Esophagus muscularis mucosa (tissue), 4 donors: Measurements from ENCODE around the gene RGL3. TPM values are rescaled to one million over a fixed set of nuclear protein-coding genes. Genes with fewer than 3 reads are reported as not detected.
A peak's percentile ranks its signal among the peaks of the same experiment; 100 is the strongest.

ENCODE experiments used
- DNase-seq: peaks from one replicate; pipeline ENCODE4 v3.0.0-alpha.2; 2017; ENCODE audit errors: extremely low spot score
- H3K27ac ChIP-seq, 4 donors: fragments of 200-600 bp; sonication (generic); replicated peaks in 1 of 4; 1 replicate in 3 of 4; 2 replicates in 1 of 4; pipeline ENCODE4 v1.5.1; 2016 to 2019; ENCODE audit warnings: mild to moderate bottlenecking in 1 of 4
- H3K27me3 ChIP-seq, 4 donors: fragments of 200-600 bp; sonication (generic); one replicate each; pipeline versions ENCODE4 v1.5.1 to v1.6.0; 2016 to 2019
- H3K36me3 ChIP-seq, 4 donors: fragments of 200-600 bp; sonication (generic); one replicate each; pipeline ENCODE4 v1.5.1; 2016 to 2019
- H3K4me1 ChIP-seq, 4 donors: fragments of 200-600 bp; sonication (generic); one replicate each; pipeline ENCODE4 v1.5.1; 2016 to 2019
- H3K4me3 ChIP-seq, 4 donors: fragments of 200-600 bp; sonication (generic); 1 replicate in 2 of 4; 2 replicates in 2 of 4; pipeline ENCODE4 v1.5.1; 2016 to 2019; ENCODE audit warnings: mild to moderate bottlenecking in 4 of 4, moderate library complexity in 1 of 4
- H3K9me3 ChIP-seq, 4 donors: fragments of 200-600 bp; sonication (generic); 1 replicate in 3 of 4; 2 replicates in 1 of 4; pipeline ENCODE4 v1.5.1; 2016 to 2019
- EP300 ChIP-seq: sonication (generic); formaldehyde crosslinking; IDR thresholded peaks from one replicate; pipeline ENCODE4 v1.6.1; 2017; ENCODE audit warnings: antibody characterized with exemption
- POLR2A ChIP-seq: fragments of 450-650 bp; IDR thresholded peaks from one replicate; pipeline ENCODE4 v1.6.1; 2017; ENCODE audit warnings: antibody characterized with exemption, moderate library complexity, mild to moderate bottlenecking, low read depth
- POLR2AphosphoS5 ChIP-seq, 2 donors: sonication (generic); formaldehyde crosslinking; IDR thresholded peaks; one replicate each; pipeline ENCODE4 v1.6.1; 2017; ENCODE audit warnings: antibody characterized with exemption in 2 of 2
- WGBS: methylation state at CpG from one replicate; pipeline ENCODE4 v1.1.5; 2018; 5-methylcytosine and 5-hydroxymethylcytosine counted together
- intact Hi-C: fragments of 100-400 bp; cut with DNase I; formaldehyde crosslinking; loops from one replicate; pipeline ENCODE4 v1.15.1; 2023
- total RNA-seq, 4 donors: library from RNA; depleted of rRNA; stranded (reverse); fragments of >200 nt; gene quantifications; one replicate each; pipeline versions ENCODE4 v1.1.0 to v1.2.1, GENCODE V29; 2016
- TF ChIP-seq, protein P1 (sequence below), 3 experiments: fragments of 200-600 bp in 2 of 3; fragments of 450-650 bp in 1 of 3; sonication (generic) in 2 of 3; IDR thresholded peaks; one replicate each; pipeline ENCODE4 v1.5.1; 2017 to 2019; ENCODE audit warnings: antibody characterized with exemption in 3 of 3, mild to moderate bottlenecking in 2 of 3, moderate library complexity in 1 of 3

Gene RGL3
- total RNA-seq, 4 donors from 2014 or later: 1.2 to 7.9 (median 2.0) TPM

DNA sequence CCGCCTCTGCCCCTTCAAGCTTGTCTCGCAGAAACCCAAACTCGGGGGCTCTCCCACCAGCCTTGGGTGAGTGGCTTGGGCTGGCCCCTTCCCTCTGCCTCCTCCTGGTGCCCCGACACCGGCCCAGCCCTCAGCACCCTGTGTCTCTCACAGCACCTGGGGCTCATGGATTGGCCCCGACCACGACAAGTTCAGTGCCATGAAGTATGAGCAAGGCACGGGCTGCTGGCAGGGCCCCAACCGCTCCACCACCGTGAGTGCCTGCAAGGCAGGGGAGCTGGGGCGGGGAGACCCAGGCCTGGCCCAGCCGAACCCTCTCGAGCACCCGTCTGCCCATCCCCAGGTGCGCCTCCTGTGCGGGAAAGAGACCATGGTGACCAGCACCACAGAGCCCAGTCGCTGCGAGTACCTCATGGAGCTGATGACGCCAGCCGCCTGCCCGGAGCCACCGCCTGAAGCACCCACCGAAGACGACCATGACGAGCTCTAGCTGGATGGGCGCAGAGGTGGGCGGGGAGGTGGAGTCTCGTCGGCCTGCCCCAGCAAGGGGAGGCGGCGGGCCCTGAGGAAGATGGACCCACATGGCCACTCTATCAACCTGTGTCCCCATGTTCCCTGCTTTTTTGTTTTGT is 29.9 kb upstream of the RGL3 start:
- Histone ChIP-seq H3K4me1 (peaks cover 0 to 6% (median 0%) of the 10 kb centered on the region in 4 donors), H3K9me3 (no peaks in the 10 kb centered on the region), H3K27me3 (peaks cover 0 to 22% (median 0%) of the 10 kb centered on the region in 4 donors), H3K36me3 (peaks cover 51 to 69% (median 65%) of the 10 kb centered on the region in 4 donors), H3K4me3 (no peak overlapping the region), H3K27ac (no peak overlapping the region)
- 93% methylated on average over 2 of the region's 31 CpGs for WGBS
- DNase-seq: no peak
- TF ChIP-seq, protein P1, sequence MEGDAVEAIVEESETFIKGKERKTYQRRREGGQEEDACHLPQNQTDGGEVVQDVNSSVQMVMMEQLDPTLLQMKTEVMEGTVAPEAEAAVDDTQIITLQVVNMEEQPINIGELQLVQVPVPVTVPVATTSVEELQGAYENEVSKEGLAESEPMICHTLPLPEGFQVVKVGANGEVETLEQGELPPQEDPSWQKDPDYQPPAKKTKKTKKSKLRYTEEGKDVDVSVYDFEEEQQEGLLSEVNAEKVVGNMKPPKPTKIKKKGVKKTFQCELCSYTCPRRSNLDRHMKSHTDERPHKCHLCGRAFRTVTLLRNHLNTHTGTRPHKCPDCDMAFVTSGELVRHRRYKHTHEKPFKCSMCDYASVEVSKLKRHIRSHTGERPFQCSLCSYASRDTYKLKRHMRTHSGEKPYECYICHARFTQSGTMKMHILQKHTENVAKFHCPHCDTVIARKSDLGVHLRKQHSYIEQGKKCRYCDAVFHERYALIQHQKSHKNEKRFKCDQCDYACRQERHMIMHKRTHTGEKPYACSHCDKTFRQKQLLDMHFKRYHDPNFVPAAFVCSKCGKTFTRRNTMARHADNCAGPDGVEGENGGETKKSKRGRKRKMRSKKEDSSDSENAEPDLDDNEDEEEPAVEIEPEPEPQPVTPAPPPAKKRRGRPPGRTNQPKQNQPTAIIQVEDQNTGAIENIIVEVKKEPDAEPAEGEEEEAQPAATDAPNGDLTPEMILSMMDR (IDR thresholded peaks at IDR 0.05): no peak
- no peak for TF ChIP-seq POLR2A
- intact Hi-C loops: loop anchor here (5.0 kb wide), 1 partner anchor 207 kb away; no protein-coding TSS in a partner anchor

DNA sequence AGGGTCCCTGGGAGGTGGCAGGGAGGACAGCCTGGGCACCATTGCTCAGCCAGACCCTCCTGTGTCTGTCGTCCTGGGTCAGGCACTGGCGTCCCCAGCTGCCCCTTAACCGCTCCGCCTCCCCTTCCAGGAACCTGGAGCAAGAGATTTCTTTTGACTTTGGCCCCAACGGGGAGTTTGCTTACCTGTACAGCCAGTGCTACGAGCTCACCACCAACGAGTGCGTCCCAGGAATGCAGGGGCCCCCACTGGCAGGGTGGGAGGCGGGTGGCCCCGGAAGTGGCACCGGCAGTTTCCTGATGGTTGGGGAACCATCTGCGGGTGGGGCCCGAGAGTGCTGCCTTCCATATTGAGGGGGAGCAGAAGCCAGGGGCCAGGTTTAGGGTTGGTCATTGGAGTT is 29.3 kb upstream of the RGL3 start:
- H3K27me3 ChIP-seq: peaks cover 0 to 16% (median 0%) of the 10 kb centered on the region in 4 donors
- no peak for TF ChIP-seq POLR2A
- TF ChIP-seq POLR2AphosphoS5 (IDR thresholded peaks at IDR 0.05): no peak
- TF ChIP-seq, protein P1 (IDR thresholded peaks at IDR 0.05): no peak
- H3K27ac ChIP-seq: no peak overlapping the region
- H3K4me3 ChIP-seq: no peak overlapping the region
- WGBS: 84% methylated on average over 13 of the region's 13 CpGs
- H3K36me3 ChIP-seq: peaks cover 53 to 76% (median 71%) of the 10 kb centered on the region in 4 donors
- intact Hi-C loops: loop anchor here (5.0 kb wide), 1 partner anchor 206 kb away; no protein-coding TSS in a partner anchor
- no peaks in the 10 kb centered on the region for H3K9me3 ChIP-seq
- DNase-seq: no peak
- H3K4me1 ChIP-seq: peaks cover 0 to 6% (median 0%) of the 10 kb centered on the region in 4 donors

DNA sequence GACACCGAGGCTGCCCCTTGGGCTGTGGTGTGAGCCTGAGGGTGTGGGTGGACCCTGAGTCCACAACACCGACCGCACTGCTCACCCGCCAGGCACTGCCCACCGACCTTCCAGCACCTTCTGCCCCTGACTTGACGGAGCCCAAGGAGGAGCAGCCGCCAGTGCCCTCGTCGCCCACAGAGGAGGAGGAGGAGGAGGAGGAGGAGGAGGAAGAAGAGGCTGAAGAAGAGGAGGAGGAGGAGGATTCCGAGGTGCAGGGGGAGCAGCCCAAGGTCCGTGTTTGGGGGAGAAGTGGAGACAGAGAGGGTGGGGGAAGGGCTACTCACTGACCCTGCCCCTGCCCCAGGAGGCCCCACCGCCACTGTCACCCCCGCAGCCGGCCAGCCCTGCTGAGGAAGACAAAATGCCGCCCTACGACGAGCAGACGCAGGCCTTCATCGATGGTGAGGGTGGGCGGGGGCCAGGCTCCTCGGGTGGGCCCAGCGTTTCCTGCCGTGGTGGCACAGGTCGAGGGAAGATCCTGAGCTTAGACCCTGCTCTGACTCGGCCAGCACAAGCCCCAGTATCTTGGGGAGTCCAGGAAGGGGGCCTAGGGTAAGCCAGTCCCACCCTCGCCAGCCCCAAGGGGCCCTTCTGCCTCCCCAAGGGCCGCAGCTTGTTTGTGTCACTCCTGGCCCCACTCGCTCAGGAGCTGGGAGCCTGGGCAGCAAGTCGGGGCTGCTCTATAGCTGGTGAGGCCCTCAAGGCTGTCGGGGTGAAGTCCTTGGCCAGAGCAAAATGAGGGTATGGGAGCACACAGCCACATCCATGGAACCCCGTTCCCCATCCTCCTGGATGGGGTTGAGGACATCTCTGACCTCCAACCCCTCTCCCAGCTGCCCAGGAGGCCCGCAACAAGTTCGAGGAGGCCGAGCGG is 28.5 kb upstream of the RGL3 start:
- Histone ChIP-seq H3K27me3 (peaks cover 0 to 8% (median 0%) of the 10 kb centered on the region in 4 donors), H3K4me3 (no peak overlapping the region), H3K27ac (no peak overlapping the region), H3K9me3 (no peaks in the 10 kb centered on the region), H3K36me3 (peaks cover 57 to 84% (median 79%) of the 10 kb centered on the region in 4 donors), H3K4me1 (peaks cover 0 to 6% (median 0%) of the 10 kb centered on the region in 4 donors)
- intact Hi-C loops: loop anchor here (2.0 to 5.0 kb wide), 2 partner anchors 155 to 205 kb away; no protein-coding TSS in a partner anchor
- DNase-seq: no peak
- TF ChIP-seq, protein P1 (IDR thresholded peaks at IDR 0.05): no peak
- TF ChIP-seq POLR2AphosphoS5 (IDR thresholded peaks at IDR 0.05) (no peak), POLR2A (no peak), EP300 (no peak)
- WGBS: 90% methylated on average over 27 of the region's 35 CpGs

DNA sequence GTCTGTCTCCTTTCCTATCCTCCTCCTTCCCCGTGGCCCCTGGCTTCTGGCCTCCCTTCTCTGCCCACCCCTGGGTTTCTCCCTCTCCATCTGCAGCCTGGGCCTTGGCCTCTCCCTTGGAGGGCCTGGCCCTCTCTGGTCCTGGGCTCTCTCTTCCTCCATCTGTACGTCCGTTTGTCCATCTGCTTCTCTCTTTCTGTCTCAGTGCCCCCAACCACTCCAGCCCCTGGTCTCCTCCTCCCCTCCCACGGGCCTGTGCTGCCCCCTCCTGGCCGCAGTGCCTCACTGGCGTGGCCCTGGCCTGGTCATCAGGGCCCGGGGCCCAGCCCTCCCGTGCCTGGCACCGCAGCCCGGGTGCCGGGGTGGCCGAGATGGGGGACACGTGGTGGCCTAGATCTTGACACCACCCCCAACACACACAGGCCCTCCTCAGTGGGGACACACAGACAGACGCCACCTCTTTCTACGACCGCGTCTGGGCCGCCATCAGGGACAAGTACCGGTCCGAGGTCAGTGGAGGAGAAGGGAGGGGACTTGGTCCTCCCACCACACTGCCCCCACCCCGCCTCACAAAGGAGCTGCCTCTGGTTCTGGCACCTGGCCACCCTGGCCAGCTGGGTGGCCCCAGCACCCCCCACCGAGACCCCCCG is 27.7 kb upstream of the RGL3 start:
- peaks cover 64 to 92% (median 87%) of the 10 kb centered on the region in 4 donors for H3K36me3 ChIP-seq

More for the DNA sequence above, 27.7 kb upstream of the RGL3 start:
- no peak overlapping the region for H3K4me3 ChIP-seq
- peaks cover 0 to 4% (median 0%) of the 10 kb centered on the region in 4 donors for H3K27me3 ChIP-seq
- intact Hi-C loops: loop anchor here (2.0 to 5.0 kb wide), 2 partner anchors 154 to 204 kb away; no protein-coding TSS in a partner anchor
- no peak overlapping the region for H3K27ac ChIP-seq
- peaks cover 0 to 4% (median 0%) of the 10 kb centered on the region in 4 donors for H3K4me1 ChIP-seq
- WGBS: 59% methylated on average over 23 of the region's 23 CpGs
- no peak for DNase-seq
- H3K9me3 ChIP-seq: no peaks in the 10 kb centered on the region
- no peak for TF ChIP-seq POLR2A
- TF ChIP-seq, protein P1 (IDR thresholded peaks at IDR 0.05): peak; percentile 64 to 85 (median 79)
